HL-60 (cell line): ENCODE data around the gene CTF1.
"Not testable (repeated sequence)": the region's sequence is repeated elsewhere in the genome, so short reads cannot be mapped to it uniquely, and the experiment has no call there.

ENCODE experiments used
- DNase-seq, 2 experiments: peaks; one replicate each; pipeline ENCODE4 v3.0.0-alpha.2; 2010 to 2020; ENCODE audit warnings: low read depth in 1 of 2, low spot score in 1 of 2
- H3K27ac ChIP-seq: fragments of 250-450 bp; sonication (Bioruptor Pico); replicated peaks from 2 replicates; pipeline ENCODE4 v1.5.1; 2020; ENCODE audit warnings: mild to moderate bottlenecking, moderate library complexity
- H3K27me3 ChIP-seq: fragments of 250-450 bp; sonication (Bioruptor Pico); 2 replicates; pipeline ENCODE4 v1.5.1; 2021; ENCODE audit warnings: mild to moderate bottlenecking, moderate library complexity; ENCODE audit not compliant: insufficient read depth, poor library complexity, severe bottlenecking
- H3K4me3 ChIP-seq: replicated peaks from 2 replicates; pipeline ENCODE4 v1.5.1; 2011; ENCODE audit warnings: mild to moderate bottlenecking, control low read depth, low read length; ENCODE audit not compliant: insufficient read depth
- CTCF ChIP-seq: IDR thresholded peaks from one replicate; pipeline ENCODE4 v1.5.1; 2011; ENCODE audit warnings: low read length, control low read depth, inconsistent platforms; ENCODE audit not compliant: insufficient read depth
- GABPA ChIP-seq: IDR thresholded peaks from 2 replicates; pipeline ENCODE4 v1.6.1; 2012; ENCODE audit warnings: low read depth
- POLR2AphosphoS5 ChIP-seq: IDR thresholded peaks from 2 replicates; pipeline ENCODE4 v1.6.1; 2012; ENCODE audit warnings: low read depth
- REST ChIP-seq: IDR thresholded peaks from 2 replicates; pipeline ENCODE4 v1.6.1; 2012; ENCODE audit warnings: low read depth; ENCODE audit not compliant: insufficient replicate concordance
- SPI1 ChIP-seq: IDR thresholded peaks from 2 replicates; pipeline ENCODE4 v1.6.1; 2012; ENCODE audit warnings: low read depth, mild to moderate bottlenecking, borderline replicate concordance

The CTF1 gene

GRCh38 chr16:30889721-30890120 lies 6.7 kb upstream of the CTF1 start:
- Histone ChIP-seq H3K27ac (no peak overlapping the region), H3K4me3 (no peak overlapping the region), H3K27me3 (no peaks in the 10 kb centered on the region)
- no peak for DNase-seq
- no peak for TF ChIP-seq GABPA
- TF ChIP-seq SPI1: no peak
- no peak for TF ChIP-seq REST
- TF ChIP-seq CTCF: no peak
- TF ChIP-seq POLR2AphosphoS5: no peak

- DNase-seq, H3K4me3 ChIP-seq, H3K27me3 ChIP-seq, H3K27ac ChIP-seq: not testable (repeated sequence)
Observed at GRCh38 chr16:30891043-30891823, 5.2 kb upstream of the CTF1 start.

GRCh38 chr16:30892670-30893416 lies 3.6 kb upstream of the CTF1 start:
- no peak for TF ChIP-seq SPI1
- no peak for TF ChIP-seq GABPA
- no peak for TF ChIP-seq REST
- no peak for TF ChIP-seq CTCF
- TF ChIP-seq POLR2AphosphoS5: no peak
- DNase-seq: peak in 1 of 2 experiments; percentile 31
- H3K27me3 ChIP-seq: no peaks in the 10 kb centered on the region
- H3K27ac ChIP-seq: peak overlapping the region; percentile 65
- H3K4me3 ChIP-seq: peak overlapping the region; percentile 77

- DNase-seq: no peak
- peak overlapping the region; percentile 65 for H3K27ac ChIP-seq
Observed at GRCh38 chr16:30893417-30893743, 3.0 kb upstream of the CTF1 start.

More at GRCh38 chr16:30893417-30893743, 3.0 kb upstream of the CTF1 start:
- TF ChIP-seq CTCF (no peak), POLR2AphosphoS5 (no peak), REST (no peak), GABPA (no peak), SPI1 (no peak)
- H3K4me3 ChIP-seq: peak overlapping the region; percentile 77
- H3K27me3 ChIP-seq: no peaks in the 10 kb centered on the region
